SU-DHL-6 (cell line): Measurements from ENCODE around the gene MAP2K4.

Source experiments
- H2AFZ ChIP-seq: fragments of 200-600 bp; sonication (generic); 2 replicates; pipeline ENCODE4 v1.6.1; 2014; ENCODE audit warnings: low read depth, mild to moderate bottlenecking, moderate library complexity, mixed read lengths, antibody characterized with exemption, low read length; ENCODE audit not compliant: severe bottlenecking
- H3F3A ChIP-seq: fragments of 200-600 bp; shearing (Covaris generic); 2 replicates; pipeline ENCODE4 v1.6.0; 2016; ENCODE audit warnings: antibody characterized with exemption, mild to moderate bottlenecking; ENCODE audit not compliant: insufficient read depth
- H3K27ac ChIP-seq: fragments of 200-600 bp; sonication (generic); 2 replicates; pipeline ENCODE4 v1.5.1; 2016; ENCODE audit warnings: low read depth, mild to moderate bottlenecking, low read length, moderate library complexity, mixed read lengths
- H3K27me3 ChIP-seq: fragments of 200-600 bp; sonication (generic), shearing (Covaris generic); 2 replicates; pipeline ENCODE4 v1.6.0; 2014; ENCODE audit warnings: mild to moderate bottlenecking, low read length
- H3K36me3 ChIP-seq: fragments of 200-600 bp; sonication (generic); 2 replicates; pipeline ENCODE4 v1.6.1; 2014; ENCODE audit warnings: mild to moderate bottlenecking, low read length, mixed read lengths
- H3K4me2 ChIP-seq: fragments of 300-600, 200-600 bp; shearing (Covaris generic), sonication (generic); 2 replicates; pipeline ENCODE4 v1.6.0; 2014; ENCODE audit warnings: low read length, low read depth, mild to moderate bottlenecking; ENCODE audit not compliant: poor library complexity, severe bottlenecking
- H3K4me3 ChIP-seq: fragments of 200-600 bp; sonication (generic); 2 replicates; pipeline ENCODE4 v1.5.1; 2014; ENCODE audit warnings: antibody characterized with exemption, low read length, mild to moderate bottlenecking, mixed read lengths; ENCODE audit not compliant: insufficient read depth, poor library complexity, severe bottlenecking
- H3K79me2 ChIP-seq: fragments of 200-600 bp; sonication (generic); 2 replicates; pipeline ENCODE4 v1.6.1; 2014; ENCODE audit warnings: mild to moderate bottlenecking, low read length, moderate library complexity; ENCODE audit not compliant: insufficient read depth
- H3K9ac ChIP-seq: fragments of 200-600 bp; sonication (generic); 2 replicates; pipeline ENCODE4 v1.7.0; 2014; ENCODE audit warnings: mild to moderate bottlenecking, low read length
- H3K9me2 ChIP-seq: fragments of 200-600 bp; sonication (generic); replicated peaks from 2 replicates; pipeline ENCODE4 v1.6.1; 2014; ENCODE audit warnings: low read length; ENCODE audit not compliant: insufficient read depth
- H3K9me3 ChIP-seq: fragments of 200-600 bp; sonication (generic); 2 replicates; pipeline ENCODE4 v1.6.1; 2014; ENCODE audit warnings: low read length, mixed read lengths; ENCODE audit not compliant: insufficient read depth
- H4K20me1 ChIP-seq: fragments of 200-600 bp; sonication (generic); 2 replicates; pipeline ENCODE4 v1.6.1; 2014; ENCODE audit warnings: low read depth, mild to moderate bottlenecking, antibody characterized with exemption, low read length, moderate library complexity, mixed read lengths
- EZH2phosphoT487 ChIP-seq: fragments of 200-600 bp; sonication (generic), shearing (Covaris generic); conservative IDR thresholded peaks from 2 replicates; pipeline ENCODE4 v1.6.1; 2018; ENCODE audit warnings: mild to moderate bottlenecking, antibody characterized with exemption, low read length, moderate library complexity, mixed read lengths
- TF ChIP-seq, protein P1 (sequence below): fragments of 200-600 bp; sonication (generic); IDR thresholded peaks from one replicate; pipeline ENCODE4 v1.5.1; 2017; ENCODE audit warnings: antibody characterized with exemption, mild to moderate bottlenecking, low read length, moderate library complexity; ENCODE audit not compliant: insufficient read depth, poor library complexity, severe bottlenecking

MAP2K4 gene

DNA sequence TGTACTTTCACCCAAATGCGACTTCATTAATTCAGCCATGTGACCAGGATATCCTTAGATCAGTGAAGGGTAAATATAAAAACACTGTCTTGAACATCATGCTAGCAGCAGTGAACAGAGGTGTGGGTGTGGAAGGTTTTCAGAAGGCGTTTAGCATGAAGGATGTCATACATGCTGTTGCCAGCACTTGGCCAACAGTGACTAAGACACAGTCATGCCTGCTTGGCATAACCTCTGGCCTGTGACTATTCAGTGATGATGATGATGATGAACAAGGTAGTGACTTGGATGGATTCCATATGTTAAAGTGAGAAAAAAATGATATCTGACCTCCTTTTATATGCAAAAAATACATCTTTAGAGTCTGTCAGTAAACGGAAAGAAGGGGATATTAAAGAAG is 97.9 kb downstream of the MAP2K4 start:
- Histone ChIP-seq H3K9me2 (no peaks in the 10 kb centered on the region), H3K27me3 (no peaks in the 10 kb centered on the region), H3K9me3 (no peaks in the 10 kb centered on the region), H3K79me2 (no peaks in the 10 kb centered on the region), H3F3A (no peaks in the 10 kb centered on the region), H4K20me1 (no peaks in the 10 kb centered on the region), H3K4me3 (no peak overlapping the region), H2AFZ (no peak overlapping the region), H3K4me2 (no peak overlapping the region), H3K36me3 (no peaks in the 10 kb centered on the region), H3K27ac (no peak overlapping the region), H3K9ac (no peak overlapping the region)
- no peak for TF ChIP-seq EZH2phosphoT487
- TF ChIP-seq, protein P1, sequence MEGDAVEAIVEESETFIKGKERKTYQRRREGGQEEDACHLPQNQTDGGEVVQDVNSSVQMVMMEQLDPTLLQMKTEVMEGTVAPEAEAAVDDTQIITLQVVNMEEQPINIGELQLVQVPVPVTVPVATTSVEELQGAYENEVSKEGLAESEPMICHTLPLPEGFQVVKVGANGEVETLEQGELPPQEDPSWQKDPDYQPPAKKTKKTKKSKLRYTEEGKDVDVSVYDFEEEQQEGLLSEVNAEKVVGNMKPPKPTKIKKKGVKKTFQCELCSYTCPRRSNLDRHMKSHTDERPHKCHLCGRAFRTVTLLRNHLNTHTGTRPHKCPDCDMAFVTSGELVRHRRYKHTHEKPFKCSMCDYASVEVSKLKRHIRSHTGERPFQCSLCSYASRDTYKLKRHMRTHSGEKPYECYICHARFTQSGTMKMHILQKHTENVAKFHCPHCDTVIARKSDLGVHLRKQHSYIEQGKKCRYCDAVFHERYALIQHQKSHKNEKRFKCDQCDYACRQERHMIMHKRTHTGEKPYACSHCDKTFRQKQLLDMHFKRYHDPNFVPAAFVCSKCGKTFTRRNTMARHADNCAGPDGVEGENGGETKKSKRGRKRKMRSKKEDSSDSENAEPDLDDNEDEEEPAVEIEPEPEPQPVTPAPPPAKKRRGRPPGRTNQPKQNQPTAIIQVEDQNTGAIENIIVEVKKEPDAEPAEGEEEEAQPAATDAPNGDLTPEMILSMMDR = no peak

GRCh38 chr17:12122075-12122474 is 101.4 kb downstream of the MAP2K4 start:
- no peak overlapping the region for H3K9ac ChIP-seq
- H3K27me3 ChIP-seq = no peaks in the 10 kb centered on the region
- no peaks in the 10 kb centered on the region for H3K9me3 ChIP-seq
- no peaks in the 10 kb centered on the region for H3F3A ChIP-seq
- H3K4me3 ChIP-seq = no peak overlapping the region
- no peak overlapping the region for H3K27ac ChIP-seq
- H2AFZ ChIP-seq = no peak overlapping the region
- no peaks in the 10 kb centered on the region for H3K9me2 ChIP-seq
- H3K4me2 ChIP-seq = no peak overlapping the region
- no peaks in the 10 kb centered on the region; the same call in 1 of the 2 replicates for H3K36me3 ChIP-seq
- no peaks in the 10 kb centered on the region for H4K20me1 ChIP-seq
- TF ChIP-seq EZH2phosphoT487 = no peak
- TF ChIP-seq, protein P1 = no peak
- H3K79me2 ChIP-seq = no peaks in the 10 kb centered on the region

DNA sequence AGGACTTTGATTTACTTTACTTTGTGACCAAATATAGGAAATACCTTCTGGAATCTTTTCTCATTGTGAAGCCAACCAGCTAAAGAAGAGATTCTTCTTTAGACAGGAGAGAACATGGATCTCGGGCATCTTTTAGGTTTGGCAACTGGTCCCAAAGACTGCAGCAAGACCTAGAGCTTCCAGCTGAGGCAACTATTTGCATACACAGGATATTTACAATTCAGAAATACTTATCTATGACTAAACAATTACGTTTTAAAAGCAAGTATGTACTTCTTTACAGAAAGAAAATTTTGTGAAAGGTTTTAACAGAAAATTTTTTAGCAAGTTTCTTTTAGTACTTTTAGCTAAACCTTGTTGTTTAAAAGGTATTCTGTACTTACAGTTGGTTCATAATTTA is 106.5 kb downstream of the MAP2K4 start:
- Histone ChIP-seq H3K27me3 (no peaks in the 10 kb centered on the region), H3K9me3 (no peaks in the 10 kb centered on the region), H4K20me1 (no peaks in the 10 kb centered on the region), H3K79me2 (no peaks in the 10 kb centered on the region), H2AFZ (no peak overlapping the region), H3K36me3 (peaks cover 3% of the 10 kb centered on the region; the same call in 1 of the 2 replicates), H3K9ac (no peak overlapping the region), H3F3A (no peaks in the 10 kb centered on the region), H3K9me2 (no peaks in the 10 kb centered on the region), H3K4me3 (no peak overlapping the region), H3K27ac (no peak overlapping the region), H3K4me2 (no peak overlapping the region)
- TF ChIP-seq, protein P1 = no peak
- no peak for TF ChIP-seq EZH2phosphoT487

- Histone ChIP-seq H3K27ac (no peak overlapping the region), H3K36me3 (peaks cover 3% of the 10 kb centered on the region; the same call in 1 of the 2 replicates), H2AFZ (no peak overlapping the region), H3K9ac (no peak overlapping the region), H3K79me2 (no peaks in the 10 kb centered on the region), H3F3A (no peaks in the 10 kb centered on the region), H3K9me3 (no peaks in the 10 kb centered on the region), H3K9me2 (no peaks in the 10 kb centered on the region), H3K27me3 (no peaks in the 10 kb centered on the region), H4K20me1 (no peaks in the 10 kb centered on the region), H3K4me2 (no peak overlapping the region), H3K4me3 (no peak overlapping the region)
- TF ChIP-seq, protein P1 = no peak
- no peak for TF ChIP-seq EZH2phosphoT487
Observed at GRCh38 chr17:12127667-12128066, 107.0 kb downstream of the MAP2K4 start.
